Measurements from ENCODE around the gene ZER1. TPM values are rescaled to one million over a fixed set of nuclear protein-coding genes. Genes with fewer than 3 reads are reported as not detected.
"Not testable (repeated sequence)": the region's sequence is repeated elsewhere in the genome, so short reads cannot be mapped to it uniquely, and the experiment has no call there.

Gene ZER1
- total RNA-seq, 2 donors from 2014 or later = 33.0 to 33.8 TPM

DNA sequence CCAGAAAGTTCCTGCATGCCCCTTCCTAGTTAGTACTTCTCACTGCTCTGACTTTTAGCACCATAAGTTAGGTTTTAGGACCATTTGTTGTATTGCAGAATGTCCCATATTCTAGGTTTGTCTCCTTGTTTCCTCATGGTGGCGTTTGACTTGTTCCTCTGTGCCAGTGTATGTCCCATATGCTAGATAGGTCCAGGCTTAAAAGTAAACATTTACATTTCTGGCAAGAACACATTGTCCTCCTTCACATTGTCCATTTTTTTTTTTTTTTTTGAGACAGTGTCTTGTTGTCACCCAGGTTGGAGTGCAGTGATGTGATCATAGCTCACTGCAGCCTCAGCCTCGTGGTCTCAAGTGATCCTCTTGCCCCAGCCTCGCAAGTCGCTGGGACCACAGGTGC lies 30.8 kb upstream of the ZER1 start:
- TF ChIP-seq, protein P1, sequence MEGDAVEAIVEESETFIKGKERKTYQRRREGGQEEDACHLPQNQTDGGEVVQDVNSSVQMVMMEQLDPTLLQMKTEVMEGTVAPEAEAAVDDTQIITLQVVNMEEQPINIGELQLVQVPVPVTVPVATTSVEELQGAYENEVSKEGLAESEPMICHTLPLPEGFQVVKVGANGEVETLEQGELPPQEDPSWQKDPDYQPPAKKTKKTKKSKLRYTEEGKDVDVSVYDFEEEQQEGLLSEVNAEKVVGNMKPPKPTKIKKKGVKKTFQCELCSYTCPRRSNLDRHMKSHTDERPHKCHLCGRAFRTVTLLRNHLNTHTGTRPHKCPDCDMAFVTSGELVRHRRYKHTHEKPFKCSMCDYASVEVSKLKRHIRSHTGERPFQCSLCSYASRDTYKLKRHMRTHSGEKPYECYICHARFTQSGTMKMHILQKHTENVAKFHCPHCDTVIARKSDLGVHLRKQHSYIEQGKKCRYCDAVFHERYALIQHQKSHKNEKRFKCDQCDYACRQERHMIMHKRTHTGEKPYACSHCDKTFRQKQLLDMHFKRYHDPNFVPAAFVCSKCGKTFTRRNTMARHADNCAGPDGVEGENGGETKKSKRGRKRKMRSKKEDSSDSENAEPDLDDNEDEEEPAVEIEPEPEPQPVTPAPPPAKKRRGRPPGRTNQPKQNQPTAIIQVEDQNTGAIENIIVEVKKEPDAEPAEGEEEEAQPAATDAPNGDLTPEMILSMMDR (conservative IDR thresholded peaks at IDR 0.05) = no peak
- no peaks in the 10 kb centered on the region for H3K4me1 Mint-ChIP-seq
- H3K27me3 ChIP-seq (ENCODE audit: control insufficient read depth, insufficient read depth, low read length, poor library complexity, severe bottlenecking) = no peaks in the 10 kb centered on the region
- no peaks in the 10 kb centered on the region for H3K27me3 Mint-ChIP-seq (ENCODE audit: insufficient read depth)
- H3K9me3 Mint-ChIP-seq = no peaks in the 10 kb centered on the region
- H3K4me1 ChIP-seq (ENCODE audit: control insufficient read depth, insufficient read depth, low read length) = no peaks in the 10 kb centered on the region
- peak overlapping the region; percentile 35 for H3K27ac Mint-ChIP-seq
- H3K36me3 ChIP-seq (ENCODE audit: control insufficient read depth, insufficient read depth, low read length) = peaks cover 65% of the 10 kb centered on the region
- no peak overlapping the region for H3K4me3 Mint-ChIP-seq
- H3K9ac ChIP-seq (ENCODE audit: extremely low read depth, low read length, poor library complexity, severe bottlenecking) = no peak overlapping the region
- H3K4me3 ChIP-seq (ENCODE audit: low read length) = no peak overlapping the region
- H3K9me3 ChIP-seq (ENCODE audit: control insufficient read depth, low read length) = no peaks in the 10 kb centered on the region
- no peak overlapping the region for H3K27ac ChIP-seq (ENCODE audit: low read depth, low read length)
- no peak for DNase-seq
- WGBS, 2 experiments (ENCODE audit: insufficient coverage in 1 of 2, insufficient read length in 1 of 2) = 95% methylated on average over 4 of the region's 4 CpGs
- peaks cover 54% of the 10 kb centered on the region for H3K36me3 Mint-ChIP-seq (ENCODE audit: low read depth)

DNA sequence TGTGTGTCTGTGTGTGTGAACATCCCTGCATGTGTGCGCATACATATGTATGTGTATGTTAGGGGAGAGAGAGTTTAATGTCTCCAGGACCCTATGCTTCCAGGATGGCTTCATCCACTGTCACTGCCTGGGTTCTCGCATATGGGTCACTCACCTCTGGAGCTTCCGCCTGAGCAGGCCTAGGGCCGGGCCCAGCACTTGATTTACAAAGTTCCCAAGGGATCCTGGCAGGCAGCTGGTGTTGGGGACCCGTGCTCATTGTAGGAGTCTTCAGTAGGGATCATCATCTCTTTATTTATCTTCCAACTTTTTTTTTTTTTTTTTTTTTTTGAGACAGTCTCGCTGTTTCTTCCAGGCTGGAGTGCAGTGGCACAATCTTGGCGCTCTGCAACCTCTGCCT lies 28.3 kb upstream of the ZER1 start:
- Histone ChIP-seq H3K4me3 (ENCODE audit: low read length) (no peak overlapping the region), H3K36me3 (ENCODE audit: control insufficient read depth, insufficient read depth, low read length) (peaks cover 56% of the 10 kb centered on the region), H3K9me3 (ENCODE audit: control insufficient read depth, low read length) (no peaks in the 10 kb centered on the region), H3K27ac (ENCODE audit: low read depth, low read length) (no peak overlapping the region), H3K4me1 (ENCODE audit: control insufficient read depth, insufficient read depth, low read length) (no peaks in the 10 kb centered on the region), H3K9ac (ENCODE audit: extremely low read depth, low read length, poor library complexity, severe bottlenecking) (no peak overlapping the region), H3K27me3 (ENCODE audit: control insufficient read depth, insufficient read depth, low read length, poor library complexity, severe bottlenecking) (no peaks in the 10 kb centered on the region)
- no peak for DNase-seq
- TF ChIP-seq, protein P1 (conservative IDR thresholded peaks at IDR 0.05) = no peak
- peaks cover 50% of the 10 kb centered on the region for H3K36me3 Mint-ChIP-seq (ENCODE audit: low read depth)
- H3K27ac Mint-ChIP-seq = peak overlapping the region; percentile 66
- 94 to 95% methylated on average over 6 to 7 of the region's 7 CpGs for WGBS, 2 experiments (ENCODE audit: insufficient coverage in 1 of 2, insufficient read length in 1 of 2)
- no peak overlapping the region for H3K4me3 Mint-ChIP-seq
- no peaks in the 10 kb centered on the region for H3K9me3 Mint-ChIP-seq
- H3K27me3 Mint-ChIP-seq (ENCODE audit: insufficient read depth) = no peaks in the 10 kb centered on the region
- no peaks in the 10 kb centered on the region for H3K4me1 Mint-ChIP-seq

DNA sequence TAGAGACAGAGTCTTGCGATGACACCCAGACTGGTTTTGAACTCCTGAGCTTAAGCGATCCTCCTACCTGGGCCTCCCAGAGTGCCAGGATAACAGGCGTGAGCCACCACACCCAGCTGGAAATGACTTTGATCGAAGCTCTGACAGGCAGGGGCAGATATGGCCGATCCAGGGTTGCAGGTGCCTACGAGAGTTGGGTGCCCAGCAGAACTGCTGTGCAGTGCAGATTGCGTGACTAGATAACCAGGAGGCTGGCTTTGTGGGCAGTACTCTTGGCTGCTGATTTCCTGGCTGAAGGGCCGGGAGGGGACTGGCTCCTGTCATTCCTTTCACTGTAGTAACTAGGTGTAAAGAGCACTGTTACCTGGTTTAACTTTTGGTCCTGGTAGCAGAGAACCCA lies 27.2 kb upstream of the ZER1 start:
- no peaks in the 10 kb centered on the region for H3K4me1 Mint-ChIP-seq
- no peak overlapping the region for H3K27ac ChIP-seq (ENCODE audit: low read depth, low read length)
- DNase-seq = no peak
- H3K36me3 Mint-ChIP-seq (ENCODE audit: low read depth) = peaks cover 56% of the 10 kb centered on the region
- H3K27me3 ChIP-seq (ENCODE audit: control insufficient read depth, insufficient read depth, low read length, poor library complexity, severe bottlenecking) = no peaks in the 10 kb centered on the region
- no peaks in the 10 kb centered on the region for H3K4me1 ChIP-seq (ENCODE audit: control insufficient read depth, insufficient read depth, low read length)
- TF ChIP-seq, protein P1 (conservative IDR thresholded peaks at IDR 0.05) = no peak
- no peak overlapping the region for H3K27ac Mint-ChIP-seq
- 88 to 100% methylated on average over 2 to 8 of the region's 8 CpGs for WGBS, 2 experiments (ENCODE audit: insufficient coverage in 1 of 2, insufficient read length in 1 of 2)
- no peaks in the 10 kb centered on the region for H3K9me3 ChIP-seq (ENCODE audit: control insufficient read depth, low read length)
- H3K4me3 ChIP-seq (ENCODE audit: low read length) = no peak overlapping the region
- peaks cover 55% of the 10 kb centered on the region for H3K36me3 ChIP-seq (ENCODE audit: control insufficient read depth, insufficient read depth, low read length)
- H3K4me3 Mint-ChIP-seq = no peak overlapping the region
- no peaks in the 10 kb centered on the region for H3K27me3 Mint-ChIP-seq (ENCODE audit: insufficient read depth)
- no peak overlapping the region for H3K9ac ChIP-seq (ENCODE audit: extremely low read depth, low read length, poor library complexity, severe bottlenecking)
- no peaks in the 10 kb centered on the region for H3K9me3 Mint-ChIP-seq

DNA sequence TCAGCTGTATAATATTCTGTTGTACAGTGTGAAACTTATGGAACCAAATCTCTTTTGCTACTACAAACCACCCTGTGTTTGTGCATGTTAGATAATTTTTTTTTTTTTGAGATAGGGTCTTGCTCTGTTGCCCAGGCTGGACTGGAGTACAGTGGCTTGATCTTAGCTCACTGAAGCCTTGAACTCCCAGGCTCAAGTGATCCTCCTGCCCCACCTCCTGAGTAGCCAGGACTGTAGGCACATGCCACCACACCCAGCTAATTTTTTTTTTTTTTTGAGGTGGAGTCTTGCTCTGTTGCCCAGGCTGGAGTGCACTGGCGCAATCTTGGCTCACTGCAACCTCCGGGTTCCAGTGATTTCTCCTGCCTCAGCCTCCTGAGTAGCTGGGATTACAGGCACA lies 23.2 kb upstream of the ZER1 start:
- H3K9ac ChIP-seq (ENCODE audit: extremely low read depth, low read length, poor library complexity, severe bottlenecking); H3K9me3 ChIP-seq (ENCODE audit: control insufficient read depth, low read length); H3K4me3 ChIP-seq (ENCODE audit: low read length); H3K27ac ChIP-seq (ENCODE audit: low read depth, low read length); H3K9me3 Mint-ChIP-seq; H3K27ac Mint-ChIP-seq; H3K4me3 Mint-ChIP-seq; DNase-seq; H3K4me1 Mint-ChIP-seq; H3K27me3 ChIP-seq (ENCODE audit: control insufficient read depth, insufficient read depth, low read length, poor library complexity, severe bottlenecking); H3K27me3 Mint-ChIP-seq (ENCODE audit: insufficient read depth); H3K4me1 ChIP-seq (ENCODE audit: control insufficient read depth, insufficient read depth, low read length): not testable (repeated sequence)
- peaks cover 63% of the 10 kb centered on the region for H3K36me3 ChIP-seq (ENCODE audit: control insufficient read depth, insufficient read depth, low read length)
- WGBS, 2 experiments (ENCODE audit: insufficient coverage in 1 of 2, insufficient read length in 1 of 2) = 40 to 50% methylated on average over 2 of the region's 2 CpGs
- H3K36me3 Mint-ChIP-seq (ENCODE audit: low read depth) = peaks cover 52% of the 10 kb centered on the region

Measured in endodermal cell (in vitro differentiated cells).